Smooth muscle cell (in vitro differentiated cells): ENCODE measurements around the gene LIPN. TPM values are rescaled to one million over a fixed set of nuclear protein-coding genes. Genes with fewer than 3 reads are reported as not detected.
"Not testable (repeated sequence)": the region's sequence is repeated elsewhere in the genome, so short reads cannot be mapped to it uniquely, and the experiment has no call there.

Source experiments
- DNase-seq: peaks from one replicate; lab custom pipeline; 2025; ENCODE audit not compliant: unreplicated experiment; lab: John Stamatoyannopoulos, UW
- H2AFZ ChIP-seq: fragments of 200-600 bp; sonication (generic); 2 replicates; pipeline ENCODE4 v1.6.0; 2016; ENCODE audit warnings: antibody characterized with exemption, low read depth, mild to moderate bottlenecking
- H3F3A ChIP-seq: fragments of 200-600 bp; sonication (generic); 2 replicates; pipeline ENCODE4 v1.6.0; 2017; ENCODE audit warnings: antibody characterized with exemption, low read depth
- H3K27ac ChIP-seq: fragments of 200-600 bp; sonication (generic); 2 replicates; pipeline ENCODE4 v1.5.1; 2016; ENCODE audit warnings: low read depth, mild to moderate bottlenecking
- H3K27me3 ChIP-seq: fragments of 200-600 bp; sonication (generic); 2 replicates; pipeline ENCODE4 v1.6.1; 2016; ENCODE audit warnings: low read depth, mild to moderate bottlenecking
- H3K36me3 ChIP-seq: fragments of 200-600 bp; sonication (generic); 2 replicates; pipeline ENCODE4 v1.5.1; 2016; ENCODE audit warnings: low read depth
- H3K4me1 ChIP-seq: fragments of 200-600 bp; sonication (generic); 2 replicates; pipeline ENCODE4 v1.5.1; 2016; ENCODE audit warnings: low read depth
- H3K4me2 ChIP-seq: fragments of 200-600 bp; sonication (generic); 2 replicates; pipeline ENCODE4 v1.6.0; 2016; ENCODE audit warnings: mild to moderate bottlenecking
- H3K4me3 ChIP-seq: fragments of 200-600 bp; sonication (generic); 2 replicates; pipeline ENCODE4 v1.5.1; 2016; ENCODE audit warnings: mild to moderate bottlenecking
- H3K79me2 ChIP-seq: fragments of 200-600 bp; sonication (generic); 2 replicates; pipeline ENCODE4 v1.6.0; 2016; ENCODE audit warnings: low read depth, mild to moderate bottlenecking
- H3K9ac ChIP-seq: fragments of 200-600 bp; sonication (generic); 2 replicates; pipeline ENCODE4 v1.6.0; 2016; ENCODE audit warnings: low read depth
- H3K9me3 ChIP-seq: fragments of 200-600 bp; sonication (generic); replicated peaks from 2 replicates; pipeline ENCODE4 v1.5.1; 2016; ENCODE audit warnings: low read depth
- H4K20me1 ChIP-seq: fragments of 200-600 bp; sonication (generic); 2 replicates; pipeline ENCODE4 v1.6.0; 2016; ENCODE audit warnings: low read depth
- WGBS: methylation state at CpG from one replicate; pipeline ENCODE4 v1.1.7; 2016; ENCODE audit warnings: low lambda C conversion rate; 5-methylcytosine and 5-hydroxymethylcytosine counted together
- polyA plus RNA-seq: library from polyadenylated mRNA; unstranded; fragments of >200 nt; fragmentation: Nextera tagmentation; extraction: Ambion mirVana; gene quantifications from 2 replicates; pipeline ENCODE4 v1.2.1, GENCODE V29; 2016
- total RNA-seq: library from RNA; depleted of rRNA; stranded (reverse); fragments of >200 nt; gene quantifications from 2 replicates; pipeline ENCODE4 v1.2.3, GENCODE V29; 2014
- TF ChIP-seq, protein P1 (sequence below): fragments of 200-600 bp; sonication (generic); IDR thresholded peaks from 2 replicates; pipeline ENCODE4 v1.5.1; 2017; ENCODE audit warnings: borderline replicate concordance, mild to moderate bottlenecking, antibody characterized with exemption; ENCODE audit not compliant: insufficient read depth, poor library complexity, severe bottlenecking

Gene LIPN
- total and polyA plus RNA-seq, 2 experiments from 2014 or later: 0.40 TPM; not detected in 1

DNA sequence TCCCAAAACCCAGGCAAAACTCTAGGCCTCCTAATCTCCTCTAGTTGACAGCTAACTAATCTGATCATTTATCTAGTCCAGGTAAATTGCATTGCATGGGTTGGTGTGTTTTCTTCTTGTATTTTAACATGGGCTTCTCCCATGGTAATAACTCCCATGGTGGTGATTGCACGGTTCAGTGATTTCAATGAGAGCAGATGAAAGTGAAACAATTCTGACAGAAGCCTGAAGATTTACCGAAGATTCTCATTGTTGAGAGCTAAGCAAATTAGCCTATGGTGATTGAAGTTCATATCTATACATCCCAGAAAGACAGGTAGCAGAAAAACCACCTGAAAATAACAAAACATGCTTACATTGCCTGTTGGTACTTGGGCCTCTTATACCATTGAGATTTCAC, 26.6 kb upstream of the LIPN start:
- no peak for DNase-seq
- Histone ChIP-seq H3K4me2 (no peak overlapping the region), H3K9ac (no peak overlapping the region), H3K4me1 (no peaks in the 10 kb centered on the region), H3F3A (no peaks in the 10 kb centered on the region), H4K20me1 (no peaks in the 10 kb centered on the region), H3K27ac (no peak overlapping the region), H3K4me3 (no peak overlapping the region), H3K9me3 (no peaks in the 10 kb centered on the region), H2AFZ (no peak overlapping the region), H3K27me3 (peaks cover 26% of the 10 kb centered on the region), H3K79me2 (no peaks in the 10 kb centered on the region), H3K36me3 (no peaks in the 10 kb centered on the region)
- TF ChIP-seq, protein P1, sequence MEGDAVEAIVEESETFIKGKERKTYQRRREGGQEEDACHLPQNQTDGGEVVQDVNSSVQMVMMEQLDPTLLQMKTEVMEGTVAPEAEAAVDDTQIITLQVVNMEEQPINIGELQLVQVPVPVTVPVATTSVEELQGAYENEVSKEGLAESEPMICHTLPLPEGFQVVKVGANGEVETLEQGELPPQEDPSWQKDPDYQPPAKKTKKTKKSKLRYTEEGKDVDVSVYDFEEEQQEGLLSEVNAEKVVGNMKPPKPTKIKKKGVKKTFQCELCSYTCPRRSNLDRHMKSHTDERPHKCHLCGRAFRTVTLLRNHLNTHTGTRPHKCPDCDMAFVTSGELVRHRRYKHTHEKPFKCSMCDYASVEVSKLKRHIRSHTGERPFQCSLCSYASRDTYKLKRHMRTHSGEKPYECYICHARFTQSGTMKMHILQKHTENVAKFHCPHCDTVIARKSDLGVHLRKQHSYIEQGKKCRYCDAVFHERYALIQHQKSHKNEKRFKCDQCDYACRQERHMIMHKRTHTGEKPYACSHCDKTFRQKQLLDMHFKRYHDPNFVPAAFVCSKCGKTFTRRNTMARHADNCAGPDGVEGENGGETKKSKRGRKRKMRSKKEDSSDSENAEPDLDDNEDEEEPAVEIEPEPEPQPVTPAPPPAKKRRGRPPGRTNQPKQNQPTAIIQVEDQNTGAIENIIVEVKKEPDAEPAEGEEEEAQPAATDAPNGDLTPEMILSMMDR: no peak
- WGBS: 94% methylated on average over 2 of the region's 2 CpGs

DNA sequence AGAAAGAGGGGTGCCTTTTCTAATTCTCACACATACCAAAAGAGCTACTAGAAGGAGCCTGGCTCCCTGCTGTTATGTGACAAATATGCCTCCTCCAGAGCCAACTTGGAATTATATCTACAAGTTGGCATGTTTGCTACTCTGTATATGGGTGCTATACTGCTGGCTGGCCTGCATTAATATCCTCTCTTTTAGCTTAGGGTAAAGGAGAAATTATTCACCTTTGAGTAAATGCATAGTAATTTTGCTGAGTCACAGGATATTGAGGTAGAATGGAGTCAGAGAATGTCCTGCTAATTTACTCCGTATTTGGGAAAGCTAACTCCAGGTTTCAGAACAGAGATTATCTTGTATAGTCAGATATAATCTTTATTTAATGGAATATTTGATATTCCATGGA, 24.2 kb upstream of the LIPN start:
- H3K9me3 ChIP-seq: no peaks in the 10 kb centered on the region
- TF ChIP-seq, protein P1: no peak
- no peak for DNase-seq
- H3K79me2 ChIP-seq: no peaks in the 10 kb centered on the region
- H3K4me2 ChIP-seq: no peak overlapping the region
- no peak overlapping the region for H3K27ac ChIP-seq
- WGBS: 81% methylated on average over 1 of the region's 1 CpG
- H3K9ac ChIP-seq: no peak overlapping the region
- H3K4me3 ChIP-seq: no peak overlapping the region
- H3F3A ChIP-seq: no peaks in the 10 kb centered on the region
- no peaks in the 10 kb centered on the region for H3K36me3 ChIP-seq
- peaks cover 35% of the 10 kb centered on the region for H3K27me3 ChIP-seq
- no peak overlapping the region for H2AFZ ChIP-seq
- H3K4me1 ChIP-seq: no peaks in the 10 kb centered on the region
- no peaks in the 10 kb centered on the region for H4K20me1 ChIP-seq

DNA sequence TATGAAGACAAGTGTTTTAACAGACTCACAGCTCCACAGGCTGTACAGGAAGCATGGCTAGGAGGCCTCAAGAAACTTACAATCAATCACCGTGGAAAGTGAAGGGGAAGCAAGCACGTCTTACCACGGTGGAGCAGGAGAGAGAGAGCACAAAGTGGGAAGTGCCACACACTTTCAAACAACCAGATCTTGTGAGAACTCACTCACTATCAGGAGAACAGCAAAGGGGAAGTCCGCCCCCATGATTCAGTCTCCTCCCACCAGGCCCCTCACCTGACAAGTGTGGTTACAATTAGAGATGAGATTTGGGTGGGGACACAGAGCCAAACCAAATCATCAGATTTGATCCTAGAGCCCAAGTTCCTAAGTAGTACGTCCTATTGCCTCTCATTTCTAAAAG, 17.9 kb upstream of the LIPN start:
- not testable (repeated sequence) for H3K9ac ChIP-seq, H3F3A ChIP-seq, H2AFZ ChIP-seq, H3K79me2 ChIP-seq, H3K4me1 ChIP-seq, H3K9me3 ChIP-seq, H3K4me2 ChIP-seq, H3K36me3 ChIP-seq, H3K27ac ChIP-seq, DNase-seq, H3K4me3 ChIP-seq, H4K20me1 ChIP-seq
- WGBS: 82% methylated on average over 5 of the region's 5 CpGs
- H3K27me3 ChIP-seq: peaks cover 42% of the 10 kb centered on the region

DNA sequence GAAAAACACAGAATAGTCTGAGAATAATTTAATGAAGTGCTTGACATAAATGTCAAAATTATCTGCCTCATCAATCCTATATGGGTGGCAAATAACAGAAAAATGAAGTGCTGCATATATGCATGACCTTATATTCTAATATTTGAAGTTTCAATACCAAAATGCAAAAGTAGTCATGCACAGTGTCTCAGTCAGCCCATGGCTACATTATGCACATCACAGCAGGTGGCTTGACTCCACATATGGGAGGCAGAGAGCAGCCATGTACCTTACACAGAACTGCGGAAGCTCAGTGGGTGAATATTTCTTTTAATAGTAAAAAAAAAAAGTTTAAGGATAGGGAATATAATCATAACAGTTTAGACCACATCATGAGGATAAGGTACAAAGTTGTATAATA, 17.4 kb upstream of the LIPN start:
- Histone ChIP-seq H3K4me1 (no peaks in the 10 kb centered on the region), H3K27me3 (peaks cover 37% of the 10 kb centered on the region), H3K9ac (no peak overlapping the region), H3F3A (no peaks in the 10 kb centered on the region), H3K9me3 (peaks cover 6% of the 10 kb centered on the region), H3K4me3 (no peak overlapping the region), H3K79me2 (no peaks in the 10 kb centered on the region), H3K27ac (no peak overlapping the region), H3K4me2 (no peak overlapping the region), H2AFZ (no peak overlapping the region), H3K36me3 (no peaks in the 10 kb centered on the region), H4K20me1 (no peaks in the 10 kb centered on the region)
- WGBS: 91% methylated on average over 1 of the region's 1 CpG
- TF ChIP-seq, protein P1: no peak
- no peak for DNase-seq
